H1 (cell line): Measurements from ENCODE around the gene KRT12. TPM values are rescaled to one million over a fixed set of nuclear protein-coding genes. Genes with fewer than 3 reads are reported as not detected.

ENCODE experiments used
- GTF2F1 ChIP-seq: IDR thresholded peaks from 2 replicates; pipeline ENCODE4 v1.6.1; 2012; ENCODE audit warnings: low read depth, low read length, improper control_type of control experiment, borderline replicate concordance
- JUN ChIP-seq: IDR thresholded peaks from 2 replicates; pipeline ENCODE4 v1.6.1; 2011; ENCODE audit warnings: low read depth, mild to moderate bottlenecking, improper control_type of control experiment, low read length
- KDM1A ChIP-seq: fragments of 200-600, 300-600 bp; sonication (generic); IDR thresholded peaks from 2 replicates; pipeline ENCODE4 v1.7.1; 2016; ENCODE audit warnings: mild to moderate bottlenecking, low read length, borderline replicate concordance
- RNF2 ChIP-seq: fragments of 200-900, 300-1000 bp; sonication (generic); IDR thresholded peaks from 2 replicates; pipeline ENCODE4 v1.7.1; 2016; ENCODE audit warnings: borderline replicate concordance, low read depth, mild to moderate bottlenecking, antibody characterized with exemption, low read length; ENCODE audit not compliant: poor library complexity, severe bottlenecking; ENCODE audit errors: missing control alignments
- SRF ChIP-seq: IDR thresholded peaks from 2 replicates; pipeline ENCODE4 v1.6.1; 2011; ENCODE audit warnings: mild to moderate bottlenecking, low read depth, low read length, moderate library complexity
- TBP ChIP-seq: IDR thresholded peaks from 2 replicates; pipeline ENCODE4 v1.6.1; 2011; ENCODE audit warnings: low read depth, low read length, improper control_type of control experiment
- polyA plus RNA-seq, 7 experiments: library from polyadenylated mRNA; depleted of rRNA in 3 of 7; stranded (reverse) in 5 of 7; unstranded in 2 of 7; fragments of >200 nt in 5 of 7; fragments of 200-250 nt in 2 of 7; gene quantifications; 1 replicate in 5 of 7; 2 replicates in 1 of 7; 4 replicates in 1 of 7; pipeline versions ENCODE4 v1.2.1 to v1.2.3, GENCODE V29; 2011 to 2013; ENCODE audit warnings: missing spikeins in 2 of 7, mixed read lengths in 2 of 7
- total RNA-seq: library from RNA; stranded (reverse); fragmentation: NEBNext Ultra II Directional; extraction: Animal tissue kit (Norgen Biotek cat#: 25700); gene quantifications from 2 replicates; pipeline ENCODE4 v1.2.1, GENCODE V29; 2021
- TF ChIP-seq, protein P1 (sequence below): fragments of 300-600 bp; sonication (generic); IDR thresholded peaks from 2 replicates; pipeline ENCODE4 v1.7.1; 2012; ENCODE audit warnings: low read length, moderate library complexity, mild to moderate bottlenecking, inconsistent platforms; ENCODE audit not compliant: insufficient replicate concordance

KRT12 gene
- total and polyA plus RNA-seq, 2 of the 8 experiments (the other 6 are each of a cell fraction or from before 2014, with no cell fraction given): not detected

DNA sequence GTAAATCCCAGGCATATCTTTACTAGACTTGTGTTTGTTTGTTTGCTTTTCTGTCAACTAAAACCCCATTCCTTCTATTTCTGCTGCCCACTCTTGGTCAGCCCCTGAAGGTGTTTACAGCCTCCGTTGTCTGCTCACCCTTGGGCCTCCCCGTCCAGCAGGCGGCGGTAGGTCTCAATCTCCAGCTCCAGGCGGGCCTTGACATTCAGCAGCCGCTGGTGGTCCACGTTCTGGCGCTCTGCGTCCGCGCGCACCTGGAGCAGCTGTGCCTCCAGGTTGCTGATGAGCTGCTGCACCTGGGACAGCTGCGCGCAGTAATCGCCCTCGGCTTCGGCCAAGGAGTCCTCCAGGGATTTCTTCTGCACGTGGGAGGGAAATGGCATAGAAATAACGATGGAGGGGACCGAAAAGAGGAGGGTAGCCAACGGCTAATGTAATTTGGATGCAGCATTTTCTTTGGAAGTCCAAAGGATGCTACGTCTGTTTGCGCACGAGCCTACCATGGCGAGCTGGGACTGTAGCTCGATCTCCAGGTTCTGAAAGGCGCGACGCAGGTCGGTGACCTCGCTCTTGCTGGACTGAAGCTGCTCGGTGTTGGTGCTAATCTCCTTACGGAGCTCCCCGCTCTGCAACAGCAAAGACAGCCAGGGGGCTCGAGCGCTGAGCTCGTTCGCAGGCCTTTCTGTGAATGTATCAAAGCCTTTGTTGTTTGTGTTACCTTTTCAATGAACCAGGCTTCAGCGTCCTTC is 3.9 kb downstream of the KRT12 start (continued):
- no peak for TF ChIP-seq KDM1A
- TF ChIP-seq TBP: no peak
- TF ChIP-seq RNF2: no peak
- no peak for TF ChIP-seq GTF2F1
- TF ChIP-seq, protein P1, sequence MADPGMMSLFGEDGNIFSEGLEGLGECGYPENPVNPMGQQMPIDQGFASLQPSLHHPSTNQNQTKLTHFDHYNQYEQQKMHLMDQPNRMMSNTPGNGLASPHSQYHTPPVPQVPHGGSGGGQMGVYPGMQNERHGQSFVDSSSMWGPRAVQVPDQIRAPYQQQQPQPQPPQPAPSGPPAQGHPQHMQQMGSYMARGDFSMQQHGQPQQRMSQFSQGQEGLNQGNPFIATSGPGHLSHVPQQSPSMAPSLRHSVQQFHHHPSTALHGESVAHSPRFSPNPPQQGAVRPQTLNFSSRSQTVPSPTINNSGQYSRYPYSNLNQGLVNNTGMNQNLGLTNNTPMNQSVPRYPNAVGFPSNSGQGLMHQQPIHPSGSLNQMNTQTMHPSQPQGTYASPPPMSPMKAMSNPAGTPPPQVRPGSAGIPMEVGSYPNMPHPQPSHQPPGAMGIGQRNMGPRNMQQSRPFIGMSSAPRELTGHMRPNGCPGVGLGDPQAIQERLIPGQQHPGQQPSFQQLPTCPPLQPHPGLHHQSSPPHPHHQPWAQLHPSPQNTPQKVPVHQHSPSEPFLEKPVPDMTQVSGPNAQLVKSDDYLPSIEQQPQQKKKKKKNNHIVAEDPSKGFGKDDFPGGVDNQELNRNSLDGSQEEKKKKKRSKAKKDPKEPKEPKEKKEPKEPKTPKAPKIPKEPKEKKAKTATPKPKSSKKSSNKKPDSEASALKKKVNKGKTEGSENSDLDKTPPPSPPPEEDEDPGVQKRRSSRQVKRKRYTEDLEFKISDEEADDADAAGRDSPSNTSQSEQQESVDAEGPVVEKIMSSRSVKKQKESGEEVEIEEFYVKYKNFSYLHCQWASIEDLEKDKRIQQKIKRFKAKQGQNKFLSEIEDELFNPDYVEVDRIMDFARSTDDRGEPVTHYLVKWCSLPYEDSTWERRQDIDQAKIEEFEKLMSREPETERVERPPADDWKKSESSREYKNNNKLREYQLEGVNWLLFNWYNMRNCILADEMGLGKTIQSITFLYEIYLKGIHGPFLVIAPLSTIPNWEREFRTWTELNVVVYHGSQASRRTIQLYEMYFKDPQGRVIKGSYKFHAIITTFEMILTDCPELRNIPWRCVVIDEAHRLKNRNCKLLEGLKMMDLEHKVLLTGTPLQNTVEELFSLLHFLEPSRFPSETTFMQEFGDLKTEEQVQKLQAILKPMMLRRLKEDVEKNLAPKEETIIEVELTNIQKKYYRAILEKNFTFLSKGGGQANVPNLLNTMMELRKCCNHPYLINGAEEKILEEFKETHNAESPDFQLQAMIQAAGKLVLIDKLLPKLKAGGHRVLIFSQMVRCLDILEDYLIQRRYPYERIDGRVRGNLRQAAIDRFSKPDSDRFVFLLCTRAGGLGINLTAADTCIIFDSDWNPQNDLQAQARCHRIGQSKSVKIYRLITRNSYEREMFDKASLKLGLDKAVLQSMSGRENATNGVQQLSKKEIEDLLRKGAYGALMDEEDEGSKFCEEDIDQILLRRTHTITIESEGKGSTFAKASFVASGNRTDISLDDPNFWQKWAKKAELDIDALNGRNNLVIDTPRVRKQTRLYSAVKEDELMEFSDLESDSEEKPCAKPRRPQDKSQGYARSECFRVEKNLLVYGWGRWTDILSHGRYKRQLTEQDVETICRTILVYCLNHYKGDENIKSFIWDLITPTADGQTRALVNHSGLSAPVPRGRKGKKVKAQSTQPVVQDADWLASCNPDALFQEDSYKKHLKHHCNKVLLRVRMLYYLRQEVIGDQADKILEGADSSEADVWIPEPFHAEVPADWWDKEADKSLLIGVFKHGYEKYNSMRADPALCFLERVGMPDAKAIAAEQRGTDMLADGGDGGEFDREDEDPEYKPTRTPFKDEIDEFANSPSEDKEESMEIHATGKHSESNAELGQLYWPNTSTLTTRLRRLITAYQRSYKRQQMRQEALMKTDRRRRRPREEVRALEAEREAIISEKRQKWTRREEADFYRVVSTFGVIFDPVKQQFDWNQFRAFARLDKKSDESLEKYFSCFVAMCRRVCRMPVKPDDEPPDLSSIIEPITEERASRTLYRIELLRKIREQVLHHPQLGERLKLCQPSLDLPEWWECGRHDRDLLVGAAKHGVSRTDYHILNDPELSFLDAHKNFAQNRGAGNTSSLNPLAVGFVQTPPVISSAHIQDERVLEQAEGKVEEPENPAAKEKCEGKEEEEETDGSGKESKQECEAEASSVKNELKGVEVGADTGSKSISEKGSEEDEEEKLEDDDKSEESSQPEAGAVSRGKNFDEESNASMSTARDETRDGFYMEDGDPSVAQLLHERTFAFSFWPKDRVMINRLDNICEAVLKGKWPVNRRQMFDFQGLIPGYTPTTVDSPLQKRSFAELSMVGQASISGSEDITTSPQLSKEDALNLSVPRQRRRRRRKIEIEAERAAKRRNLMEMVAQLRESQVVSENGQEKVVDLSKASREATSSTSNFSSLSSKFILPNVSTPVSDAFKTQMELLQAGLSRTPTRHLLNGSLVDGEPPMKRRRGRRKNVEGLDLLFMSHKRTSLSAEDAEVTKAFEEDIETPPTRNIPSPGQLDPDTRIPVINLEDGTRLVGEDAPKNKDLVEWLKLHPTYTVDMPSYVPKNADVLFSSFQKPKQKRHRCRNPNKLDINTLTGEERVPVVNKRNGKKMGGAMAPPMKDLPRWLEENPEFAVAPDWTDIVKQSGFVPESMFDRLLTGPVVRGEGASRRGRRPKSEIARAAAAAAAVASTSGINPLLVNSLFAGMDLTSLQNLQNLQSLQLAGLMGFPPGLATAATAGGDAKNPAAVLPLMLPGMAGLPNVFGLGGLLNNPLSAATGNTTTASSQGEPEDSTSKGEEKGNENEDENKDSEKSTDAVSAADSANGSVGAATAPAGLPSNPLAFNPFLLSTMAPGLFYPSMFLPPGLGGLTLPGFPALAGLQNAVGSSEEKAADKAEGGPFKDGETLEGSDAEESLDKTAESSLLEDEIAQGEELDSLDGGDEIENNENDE: no peak
- TF ChIP-seq JUN: no peak
- TF ChIP-seq SRF: no peak
